Activated T-cell treated with anti-CD3 and anti-CD28 coated beads, Interleukin-2, amount 50 U/mL, for 4 hours (primary cell): ENCODE results near the gene BCL3. TPM values are rescaled to one million over a fixed set of nuclear protein-coding genes. Genes with fewer than 3 reads are reported as not detected.
A peak's percentile ranks its signal among the peaks of the same experiment; 100 is the strongest.
"Not testable (repeated sequence)": the region's sequence is repeated elsewhere in the genome, so short reads cannot be mapped to it uniquely, and the experiment has no call there.

ENCODE experiments used
- ATAC-seq, 2 donors: fragments of 200-7000 bp; cut with Tn5 transposase; one replicate each; pipeline ENCODE4 v1.10.0; 2021
- DNase-seq: peaks from one replicate; pipeline ENCODE4 v3.0.0-alpha.2; 2020
- H3K27me3 Mint-ChIP-seq: one replicate; pipeline ENCODE4 v1.8.0; 2021; ENCODE audit warnings: low read depth, mixed read lengths
- H3K36me3 Mint-ChIP-seq: one replicate; pipeline ENCODE4 v1.8.0; 2022; ENCODE audit warnings: mixed read lengths; ENCODE audit not compliant: insufficient read depth
- H3K4me1 Mint-ChIP-seq: one replicate; pipeline ENCODE4 v1.8.0; 2021; ENCODE audit warnings: low read depth, mixed read lengths
- H3K4me3 Mint-ChIP-seq: one replicate; pipeline ENCODE4 v1.8.0; 2021; ENCODE audit warnings: mild to moderate bottlenecking, moderate library complexity, mixed read lengths
- H3K9me3 Mint-ChIP-seq: one replicate; pipeline ENCODE4 v1.8.0; 2021; ENCODE audit warnings: mixed read lengths
- total RNA-seq, 3 donors: library from RNA; stranded (reverse); gene quantifications; one replicate each; pipeline ENCODE4 v1.2.1, GENCODE V29; 2021

BCL3 gene
- total RNA-seq, 3 donors from 2014 or later: 27.9 to 35.3 (median 34.6) TPM

DNA sequence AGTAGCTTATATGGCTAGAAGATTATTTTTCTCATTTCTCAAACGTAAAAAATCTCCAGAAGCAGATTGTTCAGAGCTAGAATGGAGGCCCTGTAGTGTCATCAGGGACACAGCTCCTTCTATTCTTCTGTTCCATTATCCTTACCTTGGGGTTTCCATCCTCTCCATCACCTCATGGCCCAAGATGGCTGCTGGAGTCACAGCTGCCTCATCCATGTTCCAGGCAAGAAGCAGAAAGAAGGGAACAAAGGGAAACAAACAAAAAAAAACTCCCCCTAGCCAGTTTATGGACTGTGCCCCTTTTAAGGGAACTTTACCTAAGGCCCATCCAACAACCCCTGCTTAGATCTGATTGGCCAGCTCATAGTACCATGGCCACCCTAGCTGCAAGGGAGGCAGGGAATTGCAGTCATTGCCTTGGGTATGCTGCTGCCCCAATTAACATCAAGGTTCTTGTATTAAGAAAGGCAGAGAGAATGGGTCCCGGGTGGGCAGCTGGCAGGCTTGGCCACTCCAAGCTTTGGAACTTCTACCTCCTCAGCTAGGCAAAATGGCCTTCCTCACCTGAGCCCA is 33.8 kb upstream of the BCL3 start:
- H3K4me3 Mint-ChIP-seq: no peak overlapping the region
- H3K4me1 Mint-ChIP-seq: peaks cover 3% of the 10 kb centered on the region

DNA sequence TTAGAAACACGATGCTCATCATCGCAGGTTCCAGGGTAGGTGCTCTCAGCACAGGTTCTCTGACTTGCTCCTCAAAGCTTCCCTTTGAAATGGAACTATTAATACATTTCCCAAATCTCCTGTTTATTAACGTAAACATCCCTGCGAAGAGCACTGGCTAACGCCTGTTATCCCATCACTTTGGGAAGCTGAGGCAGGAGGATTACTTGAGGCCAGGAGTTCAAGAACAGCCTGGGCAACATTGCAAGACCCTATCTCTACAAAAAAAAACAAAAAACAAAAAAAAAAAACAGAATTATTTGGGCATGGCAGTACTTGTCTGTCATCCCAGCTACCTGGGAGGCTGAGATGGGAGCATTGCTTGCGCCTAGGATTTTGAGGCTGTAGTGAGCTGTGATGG is 30.9 kb upstream of the BCL3 start:
- no peaks in the 10 kb centered on the region for H3K27me3 Mint-ChIP-seq
- H3K9me3 Mint-ChIP-seq: peaks cover 11% of the 10 kb centered on the region
- H3K4me3 Mint-ChIP-seq: no peak overlapping the region
- peaks cover 5% of the 10 kb centered on the region for H3K4me1 Mint-ChIP-seq
- ATAC-seq (no peak), DNase-seq (no peak)
- H3K36me3 Mint-ChIP-seq: no peaks in the 10 kb centered on the region

More for the DNA sequence above, 33.8 kb upstream of the BCL3 start:
- Mint-ChIP-seq H3K36me3 (no peaks in the 10 kb centered on the region), H3K9me3 (peaks cover 11% of the 10 kb centered on the region), H3K27me3 (no peaks in the 10 kb centered on the region)
- no peak for ATAC-seq
- no peak for DNase-seq

DNA sequence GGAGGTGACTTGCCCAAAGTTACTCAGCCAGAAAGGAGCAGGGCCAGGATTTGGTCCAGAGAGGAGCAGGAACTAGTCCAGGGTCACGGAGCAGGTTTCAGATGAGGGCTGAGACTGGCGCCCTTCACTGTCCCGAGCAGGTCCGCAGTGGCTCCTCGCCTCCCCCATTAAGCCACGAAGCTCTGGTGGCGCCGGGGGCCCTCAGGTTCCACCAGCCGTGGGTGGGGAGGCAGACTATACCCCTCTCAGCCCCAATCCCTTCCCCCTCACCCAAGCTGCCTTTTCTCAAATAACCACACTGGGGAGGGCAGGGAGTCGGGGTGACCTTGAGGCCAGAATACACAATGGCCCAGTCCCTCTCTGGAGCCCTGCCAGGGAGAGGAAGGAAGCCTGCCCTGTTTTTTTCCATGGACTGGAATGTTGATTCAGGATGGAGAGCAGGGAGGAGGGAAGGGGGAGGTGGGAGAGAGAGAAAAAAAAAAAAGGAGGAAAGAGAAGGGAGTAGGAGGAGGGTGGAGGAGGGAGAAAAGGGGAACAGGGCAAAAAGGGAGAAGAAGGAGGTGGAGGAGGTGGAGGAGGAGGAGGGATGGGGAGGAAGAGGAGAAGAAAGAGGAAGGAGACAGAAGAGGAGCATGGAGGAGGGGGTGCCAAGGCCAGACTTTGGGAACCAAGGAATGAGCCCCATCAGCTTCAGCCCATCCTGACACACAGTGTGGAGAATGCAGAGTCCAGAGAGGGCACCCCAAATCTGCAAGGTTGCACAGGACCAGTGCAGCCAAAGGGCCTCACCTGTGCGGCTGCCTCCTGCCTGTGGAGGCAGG is 29.9 kb upstream of the BCL3 start:
- ATAC-seq (no peak), DNase-seq (no peak)
- Mint-ChIP-seq H3K27me3 (no peaks in the 10 kb centered on the region), H3K9me3 (peaks cover 11% of the 10 kb centered on the region), H3K4me1 (peaks cover 10% of the 10 kb centered on the region), H3K36me3 (no peaks in the 10 kb centered on the region), H3K4me3 (no peak overlapping the region)

DNA sequence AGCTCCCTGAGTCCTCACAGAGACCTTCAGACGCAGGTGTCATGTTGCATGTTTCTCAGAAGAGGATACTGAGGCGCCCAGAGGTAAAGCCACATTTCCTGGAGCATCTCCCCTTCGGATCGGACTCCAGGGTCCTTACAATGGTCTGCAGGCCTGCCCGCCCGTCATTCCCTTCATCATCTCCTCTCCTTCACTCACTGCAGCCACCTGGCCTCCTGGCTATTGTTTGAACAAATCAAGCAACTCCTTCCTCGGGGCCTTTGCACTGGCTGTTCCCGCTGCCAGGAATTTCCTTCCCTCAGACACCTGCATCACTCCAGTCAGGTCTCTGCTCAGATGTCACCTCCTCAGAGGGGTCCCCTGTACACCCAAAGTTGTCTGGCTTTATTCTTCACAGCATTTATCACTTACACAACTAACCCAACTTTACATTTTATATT is 29.2 kb upstream of the BCL3 start:
- ATAC-seq (no peak), DNase-seq (no peak)
- Mint-ChIP-seq H3K9me3 (peaks cover 11% of the 10 kb centered on the region), H3K36me3 (no peaks in the 10 kb centered on the region), H3K4me1 (peaks cover 16% of the 10 kb centered on the region), H3K4me3 (no peak overlapping the region), H3K27me3 (no peaks in the 10 kb centered on the region)

DNA sequence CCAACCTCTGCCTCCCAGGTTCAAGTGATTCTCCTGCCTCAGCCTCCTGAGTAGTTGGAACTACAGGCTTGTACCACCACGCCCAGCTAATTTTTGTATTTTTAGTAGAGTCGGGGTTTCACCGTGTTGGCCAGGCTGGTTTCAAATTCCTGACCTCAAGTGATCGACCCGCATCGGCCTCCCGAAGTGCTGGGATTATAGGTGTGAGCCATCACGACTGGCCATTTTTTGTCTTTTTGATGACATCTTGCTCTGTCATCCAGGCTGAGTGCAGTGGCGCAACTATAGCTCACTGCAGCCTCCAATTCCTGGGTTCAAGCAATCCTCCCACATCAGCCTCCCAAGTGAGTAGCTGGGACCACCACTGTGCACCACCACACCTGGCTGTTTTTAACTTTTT is 28.1 kb upstream of the BCL3 start:
- H3K4me3 Mint-ChIP-seq, DNase-seq, H3K27me3 Mint-ChIP-seq, H3K36me3 Mint-ChIP-seq, ATAC-seq, H3K9me3 Mint-ChIP-seq: not testable (repeated sequence)
- H3K4me1 Mint-ChIP-seq: peaks cover 22% of the 10 kb centered on the region

DNA sequence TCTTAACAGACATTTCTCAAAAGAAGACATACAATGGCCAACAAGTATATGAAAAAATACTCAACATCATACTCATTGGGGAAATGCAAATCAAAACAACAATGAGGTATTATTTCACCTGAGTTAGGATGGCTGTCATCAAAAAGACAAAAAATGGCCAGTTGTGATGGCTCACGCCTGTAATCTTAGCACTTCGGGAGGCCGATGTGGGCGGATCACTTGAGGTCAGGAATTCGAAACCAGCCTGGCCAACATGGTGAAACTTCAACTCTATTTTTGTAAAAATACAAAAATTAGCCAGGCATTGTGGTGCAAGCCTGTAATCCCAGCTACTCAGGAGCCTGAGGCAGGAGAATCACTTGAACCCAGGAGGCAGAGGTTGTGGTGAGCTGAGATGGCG is 27.6 kb upstream of the BCL3 start:
- no peaks in the 10 kb centered on the region for H3K36me3 Mint-ChIP-seq
- H3K27me3 Mint-ChIP-seq: no peaks in the 10 kb centered on the region
- H3K4me1 Mint-ChIP-seq: peaks cover 22% of the 10 kb centered on the region
- H3K4me3 Mint-ChIP-seq: no peak overlapping the region
- no peaks in the 10 kb centered on the region for H3K9me3 Mint-ChIP-seq
- DNase-seq: no peak
- ATAC-seq: no peak

- not testable (repeated sequence) for DNase-seq, H3K4me3 Mint-ChIP-seq, H3K27me3 Mint-ChIP-seq, ATAC-seq, H3K36me3 Mint-ChIP-seq, H3K9me3 Mint-ChIP-seq
- peaks cover 22% of the 10 kb centered on the region for H3K4me1 Mint-ChIP-seq
Observed at GRCh38 chr19:44721369-44721768, 27.1 kb upstream of the BCL3 start.

GRCh38 chr19:44722131-44723121 is 26.1 kb upstream of the BCL3 start:
- ATAC-seq: no peak
- Mint-ChIP-seq H3K4me1 (peaks cover 22% of the 10 kb centered on the region), H3K9me3 (no peaks in the 10 kb centered on the region), H3K36me3 (no peaks in the 10 kb centered on the region), H3K4me3 (no peak overlapping the region), H3K27me3 (no peaks in the 10 kb centered on the region)
- DNase-seq: no peak

- no peaks in the 10 kb centered on the region for H3K9me3 Mint-ChIP-seq
- DNase-seq (no peak), ATAC-seq (peak; percentile 51 to 56)
- no peak overlapping the region for H3K4me3 Mint-ChIP-seq
- H3K4me1 Mint-ChIP-seq: peaks cover 30% of the 10 kb centered on the region
- H3K27me3 Mint-ChIP-seq: no peaks in the 10 kb centered on the region
- no peaks in the 10 kb centered on the region for H3K36me3 Mint-ChIP-seq
Observed at GRCh38 chr19:44723299-44723951, 25.1 kb upstream of the BCL3 start.

GRCh38 chr19:44723952-44724319 is 24.6 kb upstream of the BCL3 start:
- peaks cover 30% of the 10 kb centered on the region for H3K4me1 Mint-ChIP-seq
- no peaks in the 10 kb centered on the region for H3K27me3 Mint-ChIP-seq
- no peaks in the 10 kb centered on the region for H3K36me3 Mint-ChIP-seq

GRCh38 chr19:44725251-44725650 is 23.3 kb upstream of the BCL3 start:
- Mint-ChIP-seq H3K4me1 (peaks cover 30% of the 10 kb centered on the region), H3K36me3 (no peaks in the 10 kb centered on the region), H3K27me3 (no peaks in the 10 kb centered on the region), H3K9me3 (no peaks in the 10 kb centered on the region), H3K4me3 (no peak overlapping the region)
- DNase-seq (no peak), ATAC-seq (no peak)

More at GRCh38 chr19:44723952-44724319, 24.6 kb upstream of the BCL3 start:
- H3K9me3 Mint-ChIP-seq: no peaks in the 10 kb centered on the region
- ATAC-seq (peak; percentile 90 to 94), DNase-seq (peak; percentile 78)
- H3K4me3 Mint-ChIP-seq: no peak overlapping the region

DNA sequence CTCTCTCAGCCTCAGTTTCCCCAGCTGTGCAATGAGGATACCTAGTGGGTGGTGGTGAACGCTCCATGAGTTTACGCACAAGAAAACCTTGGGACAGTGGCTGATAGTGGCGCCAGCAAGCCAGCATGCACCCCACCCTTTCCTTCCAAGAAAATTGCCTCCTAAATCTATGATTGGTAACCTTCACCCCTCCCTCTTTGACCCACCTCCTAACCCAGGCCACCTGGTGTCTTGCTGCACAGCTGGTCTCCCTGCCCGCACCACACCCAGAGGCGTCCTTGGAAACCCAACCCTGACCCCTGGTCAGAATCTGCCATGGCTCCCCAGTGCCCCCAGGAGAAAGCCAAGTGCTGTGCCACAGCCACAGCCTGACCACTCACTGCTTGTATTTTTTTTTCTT is 22.8 kb upstream of the BCL3 start:
- H3K4me3 Mint-ChIP-seq: no peak overlapping the region
- no peak for ATAC-seq

DNA sequence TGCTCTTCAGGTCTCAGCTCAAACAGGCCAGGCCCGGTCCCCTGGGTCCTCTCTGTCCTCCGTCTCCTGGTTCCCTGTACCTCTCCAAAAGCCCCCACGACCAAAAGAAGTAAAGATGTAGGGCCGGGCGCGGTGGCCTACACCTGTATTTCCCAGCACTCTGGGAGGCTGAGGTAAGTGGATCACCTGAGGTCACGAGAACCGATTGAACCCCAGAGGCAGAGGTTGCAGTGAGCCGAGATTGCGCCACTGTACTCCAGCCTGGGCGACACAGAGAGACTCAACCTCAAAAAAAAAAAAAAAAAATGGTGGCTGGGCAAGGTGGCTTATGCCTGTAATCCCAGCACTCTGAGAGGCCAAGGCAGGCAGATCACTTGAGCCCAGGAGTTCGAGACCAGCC is 22.0 kb upstream of the BCL3 start:
- H3K4me1 Mint-ChIP-seq: peaks cover 30% of the 10 kb centered on the region
- no peaks in the 10 kb centered on the region for H3K9me3 Mint-ChIP-seq
- no peaks in the 10 kb centered on the region for H3K36me3 Mint-ChIP-seq
- H3K4me3 Mint-ChIP-seq: no peak overlapping the region
- no peak for ATAC-seq
- DNase-seq: no peak
- H3K27me3 Mint-ChIP-seq: no peaks in the 10 kb centered on the region

More for the DNA sequence above, 22.8 kb upstream of the BCL3 start:
- DNase-seq: no peak
- Mint-ChIP-seq H3K36me3 (no peaks in the 10 kb centered on the region), H3K4me1 (peaks cover 30% of the 10 kb centered on the region), H3K9me3 (no peaks in the 10 kb centered on the region), H3K27me3 (no peaks in the 10 kb centered on the region)

- no peaks in the 10 kb centered on the region for H3K36me3 Mint-ChIP-seq
- ATAC-seq (no peak), DNase-seq (no peak)
- H3K9me3 Mint-ChIP-seq: no peaks in the 10 kb centered on the region
- no peaks in the 10 kb centered on the region for H3K27me3 Mint-ChIP-seq
- no peak overlapping the region for H3K4me3 Mint-ChIP-seq
- H3K4me1 Mint-ChIP-seq: peaks cover 25% of the 10 kb centered on the region
Observed at GRCh38 chr19:44728178-44728577, 20.3 kb upstream of the BCL3 start.
